HK-2 (cell line): ENCODE measurements around the gene ALKBH1.
"Not testable (repeated sequence)": the region's sequence is repeated elsewhere in the genome, so short reads cannot be mapped to it uniquely, and the experiment has no call there.

Source experiments
- DNase-seq: peaks from one replicate; pipeline ENCODE4 v3.0.0-alpha.2; 2018; ENCODE audit not compliant: unreplicated experiment

Gene ALKBH1

DNA sequence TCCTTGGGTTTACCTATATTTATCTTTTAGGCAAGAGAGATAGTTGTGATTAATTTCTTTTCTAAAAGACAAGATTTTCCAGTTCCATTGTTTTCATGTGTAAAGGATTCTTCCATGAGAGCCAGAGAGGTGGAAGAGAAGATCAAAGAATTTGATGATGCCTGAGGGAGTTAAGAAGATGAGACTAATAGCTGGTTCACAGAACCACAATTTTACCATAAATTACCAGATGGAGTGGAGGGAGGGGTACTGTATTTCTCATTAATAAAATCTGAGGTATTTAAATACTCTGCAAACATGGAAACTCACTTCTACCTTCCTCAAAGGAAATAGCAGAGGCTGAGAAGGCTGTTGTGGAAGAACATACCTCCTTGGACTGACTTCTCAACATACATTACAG, 34.6 kb downstream of the ALKBH1 start:
- DNase-seq, result no peak

- no peak for DNase-seq
Observed at GRCh38 chr14:77667331-77667730, 40.5 kb downstream of the ALKBH1 start.

- no peak for DNase-seq
Observed at GRCh38 chr14:77663293-77663692, 44.5 kb downstream of the ALKBH1 start.

- DNase-seq, result not testable (repeated sequence)
Observed at GRCh38 chr14:77661562-77661961, 46.3 kb downstream of the ALKBH1 start.

DNA sequence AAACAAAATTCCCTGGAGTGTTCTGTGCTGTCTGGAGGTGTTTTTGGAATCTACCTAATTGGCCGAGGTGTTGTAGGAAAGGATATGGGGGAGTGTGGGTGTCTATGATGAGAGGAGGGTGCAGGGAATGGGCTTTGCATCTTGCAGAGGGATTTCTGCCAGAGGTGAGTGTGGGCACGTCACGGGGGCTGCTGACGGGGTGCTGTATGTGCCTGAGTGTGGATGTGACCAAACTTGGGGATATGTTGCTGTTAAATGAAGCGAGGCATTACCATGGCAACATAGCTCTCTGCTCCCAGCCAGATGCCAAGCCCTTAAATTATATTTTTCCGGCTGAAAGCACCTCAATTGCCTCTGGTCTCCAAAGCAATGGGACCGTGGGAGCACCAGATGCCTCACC, 47.1 kb downstream of the ALKBH1 start:
- no peak for DNase-seq

DNA sequence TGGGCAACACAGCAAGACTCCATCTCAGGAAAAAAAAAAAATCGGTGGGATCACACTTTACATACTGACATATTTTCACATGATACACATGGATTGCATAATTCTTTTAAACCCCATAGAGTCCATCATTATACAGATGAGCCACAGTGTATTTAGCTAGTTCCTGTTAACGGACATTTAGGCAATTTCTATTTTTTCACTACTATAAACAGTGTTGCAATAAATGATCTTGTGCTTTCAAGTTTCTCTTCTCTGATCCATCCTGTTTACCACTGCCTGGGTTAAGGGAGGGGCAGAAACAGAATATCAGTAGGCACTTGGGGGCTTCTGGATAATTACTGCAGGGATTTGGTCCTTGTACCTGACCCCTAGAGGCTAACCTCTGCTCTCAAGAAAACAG, 48.0 kb downstream of the ALKBH1 start:
- DNase-seq, result no peak

- DNase-seq, result no peak
Observed at GRCh38 chr14:77657280-77657679, 50.5 kb downstream of the ALKBH1 start.

GRCh38 chr14:77654001-77654441, 53.8 kb downstream of the ALKBH1 start:
- no peak for DNase-seq

GRCh38 chr14:77649326-77649725, 58.5 kb downstream of the ALKBH1 start:
- no peak for DNase-seq

GRCh38 chr14:77648520-77649200, 59.2 kb downstream of the ALKBH1 start:
- no peak for DNase-seq

DNA sequence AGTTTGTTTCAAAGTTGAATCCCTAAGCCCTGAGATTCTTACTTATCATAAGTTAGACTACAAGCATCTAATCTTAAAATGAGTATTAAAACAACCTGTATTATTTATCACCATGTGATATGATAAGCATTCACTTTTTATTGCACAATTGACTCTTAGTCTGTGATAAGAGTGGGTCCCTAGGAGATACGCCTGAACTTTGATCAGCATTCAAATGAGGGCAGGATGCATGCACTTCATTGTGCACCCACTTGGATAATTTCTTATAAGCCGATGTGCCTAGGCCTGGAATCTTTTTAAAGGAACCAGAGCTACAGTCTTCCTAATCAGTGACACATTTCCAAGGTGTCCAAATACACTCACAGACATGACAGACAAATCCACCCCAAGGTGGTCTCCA, 60.0 kb downstream of the ALKBH1 start:
- no peak for DNase-seq

GRCh38 chr14:77646907-77647306, 60.9 kb downstream of the ALKBH1 start:
- no peak for DNase-seq

DNA sequence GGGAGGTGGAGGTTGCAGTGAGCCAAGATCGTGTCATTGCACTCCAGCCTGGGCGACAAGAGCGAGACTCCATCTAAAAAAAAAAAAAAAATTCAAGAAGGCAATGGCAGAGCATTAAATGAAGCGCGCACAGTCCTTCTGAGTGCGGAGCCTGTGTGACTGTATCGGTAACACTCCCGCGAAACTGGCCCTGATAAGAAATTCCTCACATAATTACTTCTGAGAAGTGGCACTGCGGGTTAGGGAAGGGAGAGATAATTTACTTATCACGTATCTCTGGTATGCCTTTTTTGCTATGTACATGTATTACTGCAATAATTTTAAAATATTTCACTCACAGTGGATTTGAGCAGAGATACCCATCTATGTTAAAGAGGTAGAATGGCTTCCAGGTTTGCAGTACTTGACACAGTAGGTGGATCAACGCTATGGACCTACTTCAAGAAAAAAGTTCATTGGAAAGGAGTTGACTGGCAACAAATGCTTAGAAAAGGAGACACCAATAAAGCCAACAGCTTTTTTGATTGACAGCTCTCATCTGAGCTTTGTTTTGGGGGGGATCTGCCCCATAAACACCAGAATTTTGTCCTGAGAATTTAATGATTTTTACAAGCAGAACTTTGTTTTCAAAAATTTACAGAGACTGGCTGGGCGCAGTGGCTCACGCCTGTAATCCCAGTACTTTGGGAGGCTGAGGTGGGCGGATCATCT, 62.1 kb downstream of the ALKBH1 start:
- DNase-seq, result no peak

DNA sequence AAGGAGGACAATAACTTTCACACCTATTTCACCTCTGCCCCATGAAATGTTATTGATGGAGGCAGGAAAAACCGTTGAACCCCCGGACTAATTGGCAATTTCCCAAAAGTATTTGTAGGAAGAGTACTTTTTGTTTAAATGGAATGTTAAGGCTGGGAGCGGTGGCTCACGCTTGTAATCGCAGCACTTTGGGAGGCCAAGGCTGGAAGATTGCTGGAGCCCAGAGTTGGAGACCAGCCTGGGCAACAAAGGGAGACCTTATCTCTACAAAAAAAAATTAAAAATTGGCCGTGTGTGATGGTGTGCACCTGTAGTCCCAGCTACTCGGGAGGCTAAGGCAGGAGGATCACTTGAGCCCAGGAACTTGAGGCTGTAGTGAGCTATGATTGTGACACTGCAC, 65.4 kb downstream of the ALKBH1 start:
- no peak for DNase-seq

GRCh38 chr14:77641534-77642341, 66.1 kb downstream of the ALKBH1 start:
- no peak for DNase-seq

GRCh38 chr14:77640756-77641533, 66.9 kb downstream of the ALKBH1 start:
- DNase-seq, result no peak

DNA sequence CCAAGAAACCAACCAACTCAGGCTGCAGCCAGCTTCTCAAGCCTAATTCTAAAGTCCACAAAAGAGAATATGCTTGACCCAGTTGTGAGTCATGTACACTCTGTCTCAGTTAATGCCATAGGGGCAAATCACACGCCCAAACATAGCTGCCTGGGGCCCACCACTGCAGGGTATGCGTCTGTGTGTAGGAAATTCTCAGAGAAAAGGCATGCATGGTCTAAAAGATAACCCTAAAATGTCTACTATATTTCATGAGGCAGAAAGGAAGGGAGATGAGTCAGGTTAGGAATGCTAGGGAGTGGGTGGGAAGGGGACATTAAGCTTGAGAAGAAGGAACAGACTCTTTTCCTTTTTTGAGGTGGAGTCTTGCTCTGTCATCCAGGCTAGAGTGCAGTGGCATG, 69.1 kb downstream of the ALKBH1 start:
- DNase-seq, result peak; percentile 27

DNA sequence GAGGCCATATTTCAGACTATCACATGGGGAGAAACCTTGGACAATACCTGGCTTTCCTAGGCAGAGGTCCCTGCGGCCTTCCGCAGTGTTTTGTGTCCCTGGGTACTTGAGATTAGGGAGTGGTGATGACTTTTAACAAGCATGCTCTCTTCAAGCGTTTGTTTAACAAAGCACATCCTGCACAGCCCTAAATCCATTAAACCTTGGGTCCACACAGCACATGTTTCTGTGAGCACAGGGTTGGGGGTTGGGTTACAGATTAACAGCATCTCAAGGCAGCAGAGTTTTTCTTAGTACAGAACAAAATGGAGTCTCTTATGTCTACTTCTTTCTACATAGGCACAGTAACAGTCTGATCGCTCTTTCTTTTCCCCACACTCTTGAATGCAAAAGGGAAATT, 72.0 kb downstream of the ALKBH1 start:
- not testable (repeated sequence) for DNase-seq

DNA sequence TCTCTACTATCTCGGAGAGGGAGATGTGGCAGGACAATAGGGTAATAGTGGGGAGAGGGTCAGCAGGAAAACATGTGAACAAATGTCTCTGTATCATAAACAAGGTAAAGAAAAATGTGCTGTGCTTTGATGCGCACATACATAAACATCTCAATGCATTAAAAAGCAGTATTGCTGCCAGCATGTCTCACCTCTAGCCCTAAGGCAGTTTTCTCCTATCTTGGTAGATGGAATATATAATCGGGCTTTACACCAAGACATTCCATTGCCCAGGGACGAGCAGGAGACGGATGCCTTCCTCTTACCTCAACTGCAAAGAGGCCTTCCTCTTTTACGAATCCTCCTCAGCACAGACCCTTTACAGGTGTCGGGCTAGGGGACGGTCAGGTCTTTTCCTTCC, 72.4 kb downstream of the ALKBH1 start:
- DNase-seq, result not testable (repeated sequence)

DNA sequence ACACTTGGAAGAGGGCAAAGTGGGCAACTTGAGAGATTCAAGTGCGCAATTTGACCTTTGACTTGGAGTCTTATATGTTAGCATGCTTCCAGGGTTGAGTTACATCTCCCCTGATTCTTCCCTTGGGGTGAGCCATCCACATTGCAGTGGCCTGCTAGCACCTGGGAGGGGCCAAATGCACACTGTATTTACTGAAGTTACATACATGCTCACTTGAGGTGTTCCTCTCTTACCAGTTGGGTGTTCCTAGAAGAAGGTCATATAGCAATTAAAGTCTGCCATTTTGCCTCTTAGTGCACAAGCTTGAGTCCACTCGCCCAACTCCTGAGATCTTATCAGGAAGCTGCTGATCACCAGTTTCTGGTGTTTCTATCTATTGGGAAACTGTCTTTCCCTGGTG, 77.7 kb downstream of the ALKBH1 start:
- DNase-seq, result no peak

GRCh38 chr14:77625360-77625759, 82.5 kb downstream of the ALKBH1 start:
- no peak for DNase-seq

- DNase-seq, result no peak
Observed at GRCh38 chr14:77623201-77623600, 84.6 kb downstream of the ALKBH1 start.
